ENCODE results near the gene CORO7.

- TF ChIP-seq POLR2AphosphoS5 (IDR thresholded peaks at IDR 0.05; ENCODE audit: low read depth, low read length) (no peak), POLR2A (IDR thresholded peaks at IDR 0.05; ENCODE audit: low read depth, low read length) (no peak), POU2F2 (IDR thresholded peaks at IDR 0.05; ENCODE audit: low read depth, low read length) (no peak)
Observed at GRCh38 chr16:4373909-4374742, 42.3 kb downstream of the CORO7 start.
